Measurements from ENCODE around the gene DTX1. TPM values are rescaled to one million over a fixed set of nuclear protein-coding genes. Genes with fewer than 3 reads are reported as not detected.
"Not testable (repeated sequence)": the region's sequence is repeated elsewhere in the genome, so short reads cannot be mapped to it uniquely, and the experiment has no call there.

The DTX1 gene
- total RNA-seq, 1 donor from 2014 or later: 1.7 TPM

DNA sequence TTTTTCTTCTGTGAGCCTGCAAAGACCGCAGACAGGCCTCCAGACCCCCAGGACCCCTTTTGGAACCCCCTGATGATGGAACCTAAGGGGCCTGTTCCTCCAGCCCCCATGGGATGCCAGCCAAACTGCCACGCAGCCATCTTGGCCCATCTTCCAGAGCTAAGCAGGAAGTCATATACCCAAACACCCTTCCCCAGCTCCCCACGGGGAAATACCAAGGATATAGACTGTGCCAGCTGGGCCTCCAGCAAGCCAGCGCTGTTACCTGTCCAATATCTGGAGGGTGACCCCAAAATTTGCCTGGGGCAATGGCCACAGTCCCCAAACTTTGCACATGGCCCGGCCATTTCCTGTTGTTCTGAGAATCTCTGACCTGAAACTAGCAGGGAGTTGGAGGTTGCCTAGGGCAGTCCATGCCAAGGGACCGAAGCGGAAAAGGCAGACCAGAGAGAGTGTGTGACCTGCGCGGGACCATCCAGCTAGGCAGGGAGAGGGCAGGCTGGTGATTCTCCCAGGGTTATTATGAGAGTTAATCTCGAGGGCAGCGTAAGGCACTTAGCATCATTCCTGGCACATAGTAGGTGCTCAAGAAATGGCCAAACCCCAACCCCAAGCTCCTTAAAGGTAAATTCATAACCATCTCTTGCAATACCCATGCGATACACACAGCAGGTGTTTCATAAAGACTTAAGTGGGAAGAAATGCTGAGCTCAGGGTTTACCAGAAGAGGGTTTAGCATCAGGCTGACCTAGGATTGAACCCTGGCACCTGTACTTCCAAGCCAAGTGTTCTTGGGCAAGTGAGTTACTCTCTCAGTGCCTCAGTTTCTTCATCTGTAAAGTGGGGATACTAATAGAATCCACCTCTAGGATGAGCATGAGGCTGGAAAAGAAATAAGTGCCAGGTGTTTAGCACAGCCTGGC lies 81.6 kb downstream of the DTX1 start:
- no peak for DNase-seq

DNA sequence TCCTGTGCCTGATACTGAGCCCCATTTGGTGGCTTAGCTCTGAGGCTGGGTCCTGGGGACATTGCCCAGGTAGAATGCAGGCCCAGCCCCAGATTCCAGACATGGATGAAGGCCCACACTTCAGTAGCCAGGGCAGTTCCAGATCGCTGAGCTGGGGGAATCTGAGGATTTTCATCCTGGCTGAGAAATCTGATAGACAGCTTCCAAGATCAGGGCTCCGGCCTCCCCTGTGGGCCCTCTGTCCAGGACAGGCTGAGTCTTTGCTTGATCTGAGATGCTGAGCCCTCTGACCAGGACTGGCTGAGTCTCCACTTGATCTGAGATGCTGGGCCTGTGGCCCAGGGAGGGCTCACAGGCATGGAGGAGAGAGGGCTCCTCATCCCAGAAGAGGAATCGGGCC lies 82.3 kb downstream of the DTX1 start:
- no peak for DNase-seq

DNA sequence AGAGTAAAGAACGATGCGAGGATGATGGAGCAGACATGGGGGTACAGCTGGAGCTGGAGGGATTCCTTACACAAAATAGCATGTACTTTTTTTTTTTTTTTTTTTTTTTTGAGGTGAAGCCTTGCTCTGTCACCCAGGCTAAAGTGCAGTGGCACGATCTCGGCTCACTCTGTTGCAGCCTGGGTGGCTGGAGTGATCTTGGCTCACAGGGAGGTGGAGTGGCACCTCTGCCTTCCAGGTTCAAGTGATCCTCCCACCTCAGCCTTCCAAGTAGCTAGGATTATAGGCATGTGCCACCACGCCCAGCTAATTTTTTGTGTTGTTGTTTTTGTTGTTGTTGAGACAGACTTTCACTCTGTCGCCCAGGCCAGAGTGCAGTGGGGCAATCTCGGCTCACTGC lies 84.2 kb downstream of the DTX1 start:
- no peak for DNase-seq

GRCh38 chr12:113141716-113142115 lies 85.2 kb downstream of the DTX1 start:
- not testable (repeated sequence) for DNase-seq

DNA sequence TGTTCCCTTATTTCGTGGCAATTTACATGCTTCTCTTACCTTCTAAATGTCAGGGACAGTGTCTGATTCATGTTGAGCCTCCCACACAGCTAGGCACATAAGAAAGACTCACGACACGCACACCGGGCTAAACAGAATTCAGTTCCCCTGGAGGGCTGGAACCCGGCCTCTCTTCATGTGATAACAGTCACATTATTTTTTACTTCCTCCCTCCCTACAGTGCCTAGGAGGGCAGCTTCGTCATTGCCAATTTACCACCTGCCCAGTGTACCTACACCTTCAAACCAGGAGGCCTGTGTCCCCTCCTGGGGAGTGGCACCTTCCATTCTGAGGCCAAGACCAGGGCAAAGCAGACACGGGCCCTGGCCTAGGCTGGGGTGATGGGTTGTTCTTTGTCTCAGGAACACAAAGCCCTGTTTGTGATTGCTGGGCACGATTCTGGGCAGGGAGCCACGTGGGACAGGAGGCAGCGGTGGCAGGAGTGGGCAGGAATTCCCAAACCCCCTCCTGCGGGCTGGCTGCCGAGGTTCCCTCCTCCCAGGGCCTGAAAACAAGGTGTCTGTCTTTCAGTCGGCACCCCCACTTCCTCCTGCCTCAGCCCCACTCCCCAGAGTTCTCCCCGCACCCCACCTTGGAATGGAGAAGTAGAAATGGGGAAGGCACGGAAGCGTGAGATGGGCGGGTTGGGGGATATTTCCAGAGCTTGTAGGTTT lies 85.8 kb downstream of the DTX1 start:
- no peak for DNase-seq

GRCh38 chr12:113142886-113143332 lies 86.4 kb downstream of the DTX1 start:
- no peak for DNase-seq

GRCh38 chr12:113143959-113144358 lies 87.4 kb downstream of the DTX1 start:
- DNase-seq: no peak

- no peak for DNase-seq
Measured at GRCh38 chr12:113144806-113145205, 88.3 kb downstream of the DTX1 start.

GRCh38 chr12:113145720-113146551 lies 89.4 kb downstream of the DTX1 start:
- DNase-seq: no peak

DNA sequence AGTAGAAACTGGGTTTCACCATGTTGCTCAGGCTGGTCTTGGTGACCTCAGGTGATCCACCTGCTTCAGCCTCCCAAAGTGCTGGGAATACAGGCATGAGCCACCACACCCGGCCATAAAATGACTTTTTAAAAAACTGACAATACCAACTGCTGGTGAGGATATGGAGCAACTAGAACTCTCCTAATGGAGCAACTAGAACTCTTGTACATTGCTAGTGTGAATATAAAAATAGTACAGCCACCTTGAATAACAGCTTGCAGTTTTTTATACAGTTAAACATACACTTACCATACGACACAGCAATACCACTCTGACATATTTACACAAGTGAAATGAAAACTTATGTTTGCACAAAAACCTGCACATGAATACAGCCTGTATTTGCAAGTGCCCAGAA lies 90.5 kb downstream of the DTX1 start:
- DNase-seq: no peak

Other genes with a start within 250 kb of the DTX1 start
- 13.6 and 30.7 TPM in 2 replicates for gene OAS1, start 149.8 kb upstream of the DTX1 start, total RNA-seq
- 9.4 and 27.3 TPM in 2 replicates for gene OAS3, start 118.3 kb upstream of the DTX1 start, total RNA-seq
- 7.5 and 8.4 TPM in 2 replicates for gene OAS2, start 78.2 kb upstream of the DTX1 start, total RNA-seq
- under 0.01 and 0.05 TPM in 2 replicates for gene RASAL1, start 79.0 kb downstream of the DTX1 start, total RNA-seq
- not detected in 2 replicates for gene CFAP73, start 93.0 kb downstream of the DTX1 start, total RNA-seq
- 44.7 and 49.0 TPM in 2 replicates for gene DDX54, start 128.7 kb downstream of the DTX1 start, total RNA-seq
- gene RITA1, start 129.0 kb downstream of the DTX1 start, total RNA-seq: 25.0 and 28.3 TPM in 2 replicates
- gene TPCN1, start 164.7 kb downstream of the DTX1 start, total RNA-seq: 11.2 and 15.1 TPM in 2 replicates

All from dermis blood vessel endothelial cell (primary cell).